Hindlimb muscle (tissue), 1 donor: ENCODE measurements around the gene SCAMP2. TPM values are rescaled to one million over a fixed set of nuclear protein-coding genes. Genes with fewer than 3 reads are reported as not detected.

Source experiments
- DNase-seq: peaks from one replicate; pipeline ENCODE4 v3.0.0-alpha.2; 2013
- polyA plus RNA-seq: library from polyadenylated mRNA; unstranded; fragments of 120-200 nt; gene quantifications from one replicate; pipeline ENCODE4 v1.2.1, GENCODE V29; 2013; ENCODE audit not compliant: insufficient read length

Gene SCAMP2
- polyA plus RNA-seq, 1 donor, result 67.5 TPM

- no peak for DNase-seq
Observed at GRCh38 chr15:74837482-74838136, 35.6 kb downstream of the SCAMP2 start.

GRCh38 chr15:74836846-74837245, 36.3 kb downstream of the SCAMP2 start:
- no peak for DNase-seq

- DNase-seq, result no peak
Observed at GRCh38 chr15:74835312-74835823, 37.8 kb downstream of the SCAMP2 start.

GRCh38 chr15:74833376-74834107, 39.6 kb downstream of the SCAMP2 start:
- DNase-seq, result no peak

GRCh38 chr15:74832826-74833225, 40.3 kb downstream of the SCAMP2 start:
- no peak for DNase-seq

- no peak for DNase-seq
Observed at GRCh38 chr15:74831813-74832495, 41.2 kb downstream of the SCAMP2 start.

GRCh38 chr15:74830868-74831267, 42.3 kb downstream of the SCAMP2 start:
- DNase-seq, result no peak

GRCh38 chr15:74829991-74830390, 43.2 kb downstream of the SCAMP2 start:
- DNase-seq, result no peak

- no peak for DNase-seq
Observed at GRCh38 chr15:74829486-74829885, 43.7 kb downstream of the SCAMP2 start.

- DNase-seq, result no peak
Observed at GRCh38 chr15:74828835-74829234, 44.3 kb downstream of the SCAMP2 start.

- DNase-seq, result no peak
Observed at GRCh38 chr15:74827614-74828013, 45.6 kb downstream of the SCAMP2 start.

GRCh38 chr15:74826921-74827320, 46.2 kb downstream of the SCAMP2 start:
- DNase-seq, result no peak

GRCh38 chr15:74826364-74826819, 46.8 kb downstream of the SCAMP2 start, which contains the start of gene CPLX3:
Gene CPLX3 (plus strand): TSS chr15:74826627. CDS start chr15:74826704, 77 bp downstream.
- DNase-seq, result no peak

GRCh38 chr15:74825866-74826265, 47.3 kb downstream of the SCAMP2 start:
- no peak for DNase-seq

GRCh38 chr15:74824976-74825375, 48.2 kb downstream of the SCAMP2 start:
- no peak for DNase-seq

- no peak for DNase-seq
Observed at GRCh38 chr15:74823324-74823723, 49.8 kb downstream of the SCAMP2 start.

GRCh38 chr15:74822233-74822632, 50.9 kb downstream of the SCAMP2 start:
- no peak for DNase-seq

- DNase-seq, result no peak
Observed at GRCh38 chr15:74821790-74822158, 51.4 kb downstream of the SCAMP2 start.

- no peak for DNase-seq
Observed at GRCh38 chr15:74821091-74821789, 51.9 kb downstream of the SCAMP2 start.

- no peak for DNase-seq
Observed at GRCh38 chr15:74820056-74820455, 53.1 kb downstream of the SCAMP2 start.

GRCh38 chr15:74817370-74817737, 55.8 kb downstream of the SCAMP2 start:
- DNase-seq, result no peak

- no peak for DNase-seq
Observed at GRCh38 chr15:74816624-74817369, 56.4 kb downstream of the SCAMP2 start.
